GM19193 (cell line): Measurements from ENCODE around the gene NSL1.

ENCODE experiments used
- POLR2A ChIP-seq: IDR thresholded peaks from 4 replicates; pipeline ENCODE4 v1.6.1; 2011; ENCODE audit not compliant: insufficient read depth, insufficient read length; ENCODE audit errors: extremely low read depth

NSL1 gene

GRCh38 chr1:212760126-212760823, 31.3 kb downstream of the NSL1 start:
- TF ChIP-seq POLR2A = no peak

- TF ChIP-seq POLR2A = no peak
Observed at GRCh38 chr1:212759683-212760082, 31.9 kb downstream of the NSL1 start.

GRCh38 chr1:212754680-212755079, 36.9 kb downstream of the NSL1 start:
- TF ChIP-seq POLR2A = no peak

GRCh38 chr1:212754193-212754592, 37.4 kb downstream of the NSL1 start:
- no peak for TF ChIP-seq POLR2A

- no peak for TF ChIP-seq POLR2A
Observed at GRCh38 chr1:212753749-212754148, 37.8 kb downstream of the NSL1 start.

- TF ChIP-seq POLR2A = no peak
Observed at GRCh38 chr1:212752934-212753497, 38.6 kb downstream of the NSL1 start.

- no peak for TF ChIP-seq POLR2A
Observed at GRCh38 chr1:212752252-212752933, 39.2 kb downstream of the NSL1 start.

GRCh38 chr1:212749821-212750535, 41.6 kb downstream of the NSL1 start:
- TF ChIP-seq POLR2A = no peak

GRCh38 chr1:212746546-212746945, 45.0 kb downstream of the NSL1 start:
- TF ChIP-seq POLR2A = no peak

- no peak for TF ChIP-seq POLR2A
Observed at GRCh38 chr1:212745303-212745702, 46.3 kb downstream of the NSL1 start.

GRCh38 chr1:212743901-212744475, 47.6 kb downstream of the NSL1 start:
- no peak for TF ChIP-seq POLR2A

- TF ChIP-seq POLR2A = no peak
Observed at GRCh38 chr1:212738330-212738729, 53.2 kb downstream of the NSL1 start.

- no peak for TF ChIP-seq POLR2A
Observed at GRCh38 chr1:212737559-212737958, 54.0 kb downstream of the NSL1 start.

- TF ChIP-seq POLR2A = no peak
Observed at GRCh38 chr1:212733109-212733508, 58.5 kb downstream of the NSL1 start.

- no peak for TF ChIP-seq POLR2A
Observed at GRCh38 chr1:212731630-212732029, 59.9 kb downstream of the NSL1 start.

- TF ChIP-seq POLR2A = no peak
Observed at GRCh38 chr1:212728606-212729005, 63.0 kb downstream of the NSL1 start.
